Jurkat, Clone E6-1 (cell line): ENCODE results near the gene TNFRSF17.
"Not testable (repeated sequence)": the region's sequence is repeated elsewhere in the genome, so short reads cannot be mapped to it uniquely, and the experiment has no call there.

ENCODE experiments used
- DNase-seq: peaks from one replicate; pipeline ENCODE4 v3.0.0-alpha.2; 2011; ENCODE audit warnings: low read depth, low spot score
- H3K4me3 ChIP-seq: 2 replicates; pipeline ENCODE4 v1.5.1; 2011; ENCODE audit warnings: mild to moderate bottlenecking, low read length, control low read depth, moderate library complexity

Gene TNFRSF17

DNA sequence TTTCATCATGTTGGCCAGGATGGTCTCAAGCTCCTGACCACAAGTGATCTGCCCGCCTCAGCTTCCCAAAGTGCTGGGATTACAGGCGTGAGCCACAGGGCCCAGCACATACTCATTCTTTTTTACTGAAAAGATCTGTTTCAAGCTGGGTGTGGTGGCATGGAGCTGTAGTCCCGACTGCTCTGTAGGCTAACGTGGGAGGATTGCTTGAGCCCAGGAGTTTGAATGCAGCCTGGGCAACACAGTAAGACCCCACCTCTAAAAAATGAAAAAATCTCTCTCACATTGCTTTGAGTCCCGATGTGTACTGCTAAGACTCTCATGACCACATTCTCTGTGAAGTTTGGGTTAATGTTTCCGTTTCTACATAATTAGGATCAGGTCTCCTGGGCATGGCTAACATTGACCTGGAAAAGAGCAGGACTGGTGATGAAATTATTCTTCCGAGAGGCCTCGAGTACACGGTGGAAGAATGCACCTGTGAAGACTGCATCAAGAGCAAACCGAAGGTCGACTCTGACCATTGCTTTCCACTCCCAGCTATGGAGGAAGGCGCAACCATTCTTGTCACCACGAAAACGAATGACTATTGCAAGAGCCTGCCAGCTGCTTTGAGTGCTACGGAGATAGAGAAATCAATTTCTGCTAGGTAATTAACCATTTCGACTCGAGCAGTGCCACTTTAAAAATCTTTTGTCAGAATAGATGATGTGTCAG lies 2.3 kb downstream of the TNFRSF17 start:
- no peak overlapping the region for H3K4me3 ChIP-seq
- no peak for DNase-seq

DNA sequence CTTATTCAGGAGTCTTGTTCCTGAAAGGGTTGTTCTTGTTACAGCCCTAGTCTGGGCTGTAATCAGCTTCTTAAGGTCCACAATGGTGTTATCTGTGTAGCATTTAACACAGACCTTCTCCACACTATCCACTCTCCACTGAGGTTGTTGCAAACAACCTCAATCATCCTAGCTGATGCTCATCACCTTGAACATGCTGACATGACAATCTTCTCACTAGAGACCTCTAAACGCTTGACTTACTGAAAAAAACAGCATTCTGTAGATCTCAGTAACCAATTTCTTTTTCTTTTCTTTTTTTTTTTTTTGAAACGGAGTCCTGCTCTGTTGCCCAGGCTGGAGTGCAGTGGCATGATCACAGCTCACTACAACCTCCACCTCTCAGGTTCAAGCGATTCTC lies 3.6 kb downstream of the TNFRSF17 start:
- no peak for DNase-seq
- H3K4me3 ChIP-seq: no peak overlapping the region

DNA sequence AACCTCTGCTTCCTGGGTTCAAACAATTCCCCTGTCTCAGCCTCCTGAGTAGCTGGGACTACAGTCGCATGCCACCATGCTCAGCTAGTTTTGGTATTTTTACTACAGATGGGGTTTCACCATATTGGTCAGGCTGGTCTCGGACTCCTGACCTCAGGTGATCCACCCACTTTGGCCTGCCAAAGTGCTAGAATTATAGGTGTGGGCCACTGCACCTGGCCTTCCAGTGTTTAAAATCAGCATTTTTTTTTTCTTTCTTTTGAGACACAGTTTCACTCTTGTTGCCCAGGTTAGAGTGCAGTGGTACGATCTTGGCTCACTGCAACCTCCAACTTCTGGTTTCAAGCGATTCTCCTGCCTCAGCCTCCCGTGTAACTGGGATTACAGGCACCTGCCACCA lies 5.3 kb downstream of the TNFRSF17 start:
- H3K4me3 ChIP-seq, DNase-seq: not testable (repeated sequence)

DNA sequence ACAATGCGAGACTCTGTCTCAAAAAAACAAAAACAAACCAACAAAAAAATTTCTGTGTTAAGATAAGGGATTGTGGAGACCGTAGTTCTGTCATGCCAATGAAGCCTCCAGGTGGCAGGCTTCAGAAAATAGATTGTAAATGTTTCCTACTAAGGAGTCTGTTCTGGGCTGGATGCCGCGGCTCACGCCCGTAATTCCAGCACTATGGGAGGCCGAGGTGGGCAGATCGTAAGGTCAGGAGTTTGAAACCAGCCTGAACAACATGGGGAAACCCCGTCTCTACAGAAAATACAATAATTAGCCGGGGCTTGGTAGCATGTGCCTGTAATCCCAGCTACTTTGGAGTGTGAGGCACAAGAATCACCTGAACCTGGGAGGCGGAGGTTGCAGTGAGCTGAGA lies 7.1 kb downstream of the TNFRSF17 start:
- DNase-seq: no peak
- no peak overlapping the region for H3K4me3 ChIP-seq

DNA sequence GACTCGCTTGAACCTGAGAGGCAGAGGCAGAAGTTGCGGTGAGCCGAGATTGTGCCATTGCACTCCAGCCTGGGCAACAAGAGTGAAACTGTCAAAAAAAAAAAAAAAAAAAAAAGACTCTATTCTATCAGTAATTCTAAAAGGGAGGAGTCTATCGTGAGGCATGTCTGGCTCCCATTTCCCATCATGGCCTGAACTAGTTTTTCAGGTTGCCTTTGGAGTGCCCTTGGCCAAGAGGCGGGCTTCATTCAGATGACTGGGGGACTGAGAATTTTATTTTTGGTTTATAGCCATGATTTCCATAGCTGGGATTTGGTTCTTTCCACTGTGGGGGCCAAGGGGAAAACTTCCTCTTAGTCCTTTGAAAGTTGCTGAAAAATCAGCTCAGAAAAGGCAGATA lies 8.1 kb downstream of the TNFRSF17 start:
- DNase-seq: no peak

DNA sequence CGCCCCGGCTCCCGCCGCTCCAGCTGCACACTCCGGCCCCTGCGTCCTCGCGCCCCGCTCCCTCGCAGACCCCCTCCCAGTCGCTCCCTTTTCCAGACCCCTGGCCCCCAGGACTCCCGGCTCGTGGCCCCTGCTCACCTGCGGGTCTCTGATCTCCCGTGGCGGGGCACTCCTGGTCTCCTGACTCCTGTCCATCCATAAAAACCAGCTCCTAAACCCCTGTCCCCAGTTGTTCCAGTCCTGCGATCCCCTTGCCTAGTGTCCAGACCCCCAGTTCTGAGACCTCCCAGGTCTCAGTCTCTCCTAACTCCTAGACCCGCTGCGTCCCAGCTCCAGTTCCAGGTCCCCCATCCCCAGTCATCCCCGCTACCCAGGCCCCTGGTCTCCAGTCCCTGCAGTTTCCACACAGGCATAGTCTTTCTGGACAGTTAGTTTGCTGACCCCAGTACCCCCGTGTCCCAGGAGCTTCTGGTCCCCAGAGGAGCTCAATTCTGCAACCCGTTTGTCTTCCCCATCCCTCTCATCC lies 11.9 kb downstream of the TNFRSF17 start:
- DNase-seq: no peak
- peak overlapping the region; percentile 94 for H3K4me3 ChIP-seq

More for the DNA sequence above, 8.1 kb downstream of the TNFRSF17 start:
- no peak overlapping the region for H3K4me3 ChIP-seq

DNA sequence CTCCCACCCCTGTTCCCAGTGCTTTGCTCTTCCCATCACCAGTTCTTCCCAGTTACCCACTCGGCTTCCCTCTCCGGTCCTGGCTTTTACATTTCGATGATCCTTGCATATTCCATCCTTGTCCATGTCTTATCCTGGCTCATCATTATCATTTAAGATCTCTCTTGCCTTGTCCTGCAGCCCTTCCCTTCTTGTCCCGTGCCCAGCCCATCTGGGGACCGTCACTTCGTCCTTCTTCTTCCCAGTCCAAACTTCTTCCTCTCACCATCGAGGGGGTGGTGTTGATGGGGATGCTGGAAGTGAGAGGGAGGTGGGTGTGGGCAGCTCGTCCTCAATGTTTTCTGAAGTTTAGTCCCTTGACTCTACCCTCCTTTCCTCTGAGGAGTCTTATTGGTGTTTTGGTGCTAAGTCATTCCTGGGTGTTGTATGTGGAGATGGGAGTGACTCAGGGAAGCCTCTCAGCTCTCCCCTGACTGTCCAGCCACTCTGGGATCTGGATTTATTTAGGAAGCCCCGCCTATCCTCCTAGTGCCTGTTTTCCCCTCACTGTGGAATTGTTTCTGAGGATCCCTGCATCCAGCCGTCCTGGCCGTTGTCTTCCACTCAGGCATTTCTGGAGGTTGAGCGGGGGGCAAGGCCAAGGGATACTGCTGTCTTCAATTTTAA lies 12.5 kb downstream of the TNFRSF17 start:
- DNase-seq: no peak
- peak overlapping the region; percentile 94 for H3K4me3 ChIP-seq

DNA sequence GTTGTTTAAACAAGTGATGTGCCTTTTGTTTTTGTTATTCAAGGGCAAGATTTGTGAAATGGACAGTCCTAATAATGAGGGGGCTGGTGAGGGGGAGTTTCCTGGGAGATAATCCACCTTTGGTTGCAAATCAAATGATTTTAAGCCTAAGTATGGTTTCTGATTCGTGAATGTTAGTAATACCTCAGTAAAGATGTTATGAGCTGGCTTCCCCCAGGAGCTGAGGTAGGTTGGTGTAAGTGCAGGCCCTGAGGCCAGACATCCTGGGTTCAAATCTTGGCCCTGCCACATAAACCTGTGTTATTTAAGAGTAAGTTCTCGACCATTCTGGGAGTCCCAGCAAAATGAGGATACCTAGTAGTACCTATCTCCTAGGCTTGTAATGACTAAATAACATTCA lies 13.1 kb downstream of the TNFRSF17 start:
- H3K4me3 ChIP-seq: no peak overlapping the region
- DNase-seq: no peak

DNA sequence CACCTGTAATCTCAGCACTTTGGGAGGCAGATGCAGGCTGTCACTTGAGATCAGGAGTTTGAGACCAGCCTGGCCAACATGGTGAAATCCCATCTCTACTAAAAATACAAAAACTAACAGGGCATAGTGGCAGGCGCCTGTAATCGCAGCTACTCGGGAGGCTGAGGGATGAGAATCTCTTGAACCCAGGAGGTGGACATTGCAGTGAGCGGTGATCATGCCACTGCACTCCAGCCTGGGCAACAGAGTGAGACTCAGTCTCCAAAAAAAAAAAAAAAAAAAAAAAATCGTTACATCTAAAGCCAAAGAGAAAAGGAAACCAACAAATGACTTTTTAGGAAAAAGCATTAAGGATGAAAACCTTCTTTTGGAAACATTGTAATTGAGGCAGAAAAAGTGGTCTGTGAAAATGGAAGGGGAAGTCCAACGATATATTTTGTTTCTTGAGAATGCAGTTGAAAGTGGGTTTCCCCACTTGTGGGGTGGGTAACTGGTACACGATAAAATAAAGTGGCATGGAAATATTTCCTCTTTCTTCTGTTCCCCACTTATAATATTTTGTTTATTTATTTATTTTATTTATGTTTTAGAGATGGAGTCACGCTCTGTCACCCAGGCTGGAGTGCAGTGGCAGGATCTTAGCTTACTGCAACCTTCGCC lies 14.1 kb downstream of the TNFRSF17 start:
- no peak for DNase-seq
- no peak overlapping the region for H3K4me3 ChIP-seq

DNA sequence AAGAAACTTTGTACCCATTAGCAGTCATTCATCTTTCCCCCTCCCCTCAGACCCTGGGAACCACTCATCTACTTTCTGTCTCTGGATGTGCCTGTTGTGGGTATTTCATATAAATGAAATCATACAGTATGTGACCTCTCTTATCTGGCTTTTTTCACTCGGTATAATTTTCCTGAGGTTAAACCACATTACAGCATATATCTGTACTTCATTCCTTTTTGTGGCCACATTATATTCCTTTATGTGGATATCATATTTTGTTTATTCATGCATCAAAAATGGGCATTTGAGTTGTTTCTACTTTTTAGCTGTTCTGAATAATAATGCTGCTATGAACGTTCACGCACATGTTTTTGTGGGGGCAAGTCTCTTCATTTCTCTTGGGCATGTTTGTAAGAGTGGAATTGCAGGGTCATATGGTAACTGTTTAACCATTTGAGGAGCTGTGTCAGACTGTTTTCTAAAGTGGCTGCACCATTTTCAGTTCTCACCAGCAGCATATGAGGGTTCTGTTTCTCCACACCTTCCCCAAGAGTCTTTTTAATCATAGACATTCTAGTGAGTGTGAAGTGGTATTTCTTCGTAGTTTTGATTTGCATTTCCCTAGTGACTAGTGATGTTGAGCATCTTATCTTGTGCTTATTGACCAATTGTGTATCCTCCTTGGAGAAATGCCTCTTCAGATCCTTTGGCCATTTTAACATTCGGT lies 15.3 kb downstream of the TNFRSF17 start:
- no peak overlapping the region for H3K4me3 ChIP-seq
- peak; percentile 47 for DNase-seq

DNA sequence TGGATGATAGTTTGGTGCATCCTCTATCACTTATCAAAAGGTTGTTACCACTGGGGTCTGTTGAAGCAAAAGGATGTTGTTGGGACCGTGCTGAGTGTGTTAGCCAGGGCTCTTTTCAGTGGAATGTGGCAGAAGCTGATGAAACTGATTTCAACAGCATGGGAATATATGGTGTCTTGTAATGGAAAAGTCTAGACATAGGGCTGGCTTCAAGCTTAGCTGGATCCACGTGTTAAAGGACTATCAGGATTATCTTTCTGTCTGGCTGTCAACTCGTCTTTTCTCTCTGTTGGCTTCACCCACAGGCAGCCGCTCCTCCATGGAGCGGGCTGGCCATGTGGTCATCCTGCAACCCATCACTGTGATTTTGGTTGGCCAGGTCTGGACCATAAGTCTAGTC lies 20.2 kb downstream of the TNFRSF17 start:
- no peak for DNase-seq
- no peak overlapping the region for H3K4me3 ChIP-seq

DNA sequence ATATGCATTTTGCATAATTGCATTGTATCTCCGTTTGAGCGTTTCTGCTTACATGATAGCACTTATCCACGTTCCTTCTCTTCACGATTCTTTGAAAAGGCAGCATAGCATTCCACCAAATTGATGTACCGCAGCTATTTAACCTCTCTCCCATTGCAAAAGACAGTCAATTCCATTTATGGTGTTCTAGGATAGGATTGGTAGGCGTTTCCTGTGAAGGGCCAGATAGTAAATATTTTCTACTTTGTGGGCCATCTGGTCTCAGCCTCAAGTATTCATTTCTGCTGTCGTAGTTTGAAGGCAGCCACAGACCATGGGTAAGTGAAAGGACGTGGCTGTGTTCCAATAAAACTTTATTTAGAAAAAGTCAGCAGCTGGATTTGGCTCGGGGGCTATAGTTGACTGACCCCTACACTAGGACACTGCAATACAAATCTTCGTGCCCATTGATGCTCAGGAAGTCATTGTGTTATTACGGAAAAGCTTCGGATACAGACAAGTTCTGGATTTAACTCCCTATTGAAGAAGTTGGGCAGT lies 21.6 kb downstream of the TNFRSF17 start:
- H3K4me3 ChIP-seq: no peak overlapping the region
- no peak for DNase-seq

DNA sequence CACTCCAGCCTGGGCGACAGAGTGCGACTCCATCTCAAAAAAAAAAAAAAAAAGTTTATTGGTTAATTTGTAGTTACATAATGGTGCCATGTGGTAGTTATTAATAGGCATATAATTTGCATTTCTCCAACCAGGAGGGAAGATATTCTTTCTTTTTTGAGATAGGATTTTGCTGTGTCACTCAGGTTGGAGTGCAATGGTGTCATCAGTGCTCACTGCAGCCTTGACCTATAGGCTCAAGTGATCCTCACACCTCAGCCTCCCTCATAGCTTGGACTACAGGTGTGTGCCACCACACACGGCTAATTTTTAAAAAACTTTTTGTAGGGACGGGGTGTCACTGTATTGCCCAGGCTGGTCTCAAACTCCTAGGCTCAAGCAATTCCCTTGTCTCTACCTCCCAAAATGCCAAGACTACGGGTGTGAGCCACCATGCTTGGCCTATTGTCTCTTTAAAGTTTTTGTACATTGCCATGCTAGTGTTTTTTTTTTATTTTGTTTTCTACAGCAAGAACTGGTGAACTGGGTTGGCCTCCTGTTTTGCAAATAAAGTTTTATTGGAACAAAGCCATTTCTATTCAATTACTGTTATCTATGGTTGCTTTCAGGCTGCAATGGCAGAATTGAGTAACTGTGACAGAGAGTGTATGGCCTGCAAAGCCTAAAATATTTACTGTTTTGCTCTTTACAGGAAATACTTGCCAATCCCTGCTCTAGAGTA lies 23.4 kb downstream of the TNFRSF17 start:
- DNase-seq: no peak

DNA sequence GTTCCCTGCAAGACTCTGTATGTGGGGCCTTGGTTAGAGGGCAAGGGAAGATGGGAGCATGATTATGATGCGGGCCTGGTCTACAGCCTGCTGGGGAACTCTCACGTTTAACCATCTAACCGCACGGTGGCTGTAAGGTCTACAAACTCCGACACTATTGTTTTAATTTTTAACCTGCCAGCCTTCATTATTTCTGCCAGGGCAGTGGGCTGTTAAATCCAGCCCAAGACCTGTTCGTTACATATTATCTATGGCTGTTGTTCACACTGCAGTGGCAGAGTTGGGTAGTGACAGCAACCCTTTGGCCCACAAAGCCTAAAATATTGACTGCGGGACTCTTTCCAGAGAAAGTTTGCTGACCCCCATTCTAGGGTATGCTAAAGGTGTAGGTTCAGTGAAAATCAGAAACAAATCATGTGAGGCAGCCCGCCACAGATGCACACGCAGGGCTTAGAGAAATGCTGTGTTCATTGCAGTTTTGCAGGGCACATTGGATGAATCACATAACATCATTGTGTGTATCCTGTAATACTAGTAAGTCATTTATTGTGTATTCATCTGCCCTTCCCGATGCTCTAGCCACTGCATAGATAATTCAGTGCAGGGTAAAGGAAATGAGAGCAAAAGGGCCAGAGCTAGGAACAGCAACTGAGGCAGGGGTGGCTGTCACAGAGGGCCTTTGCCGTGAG lies 25.8 kb downstream of the TNFRSF17 start:
- H3K4me3 ChIP-seq: no peak overlapping the region
- no peak for DNase-seq

More for the DNA sequence above, 23.4 kb downstream of the TNFRSF17 start:
- H3K4me3 ChIP-seq: no peak overlapping the region

DNA sequence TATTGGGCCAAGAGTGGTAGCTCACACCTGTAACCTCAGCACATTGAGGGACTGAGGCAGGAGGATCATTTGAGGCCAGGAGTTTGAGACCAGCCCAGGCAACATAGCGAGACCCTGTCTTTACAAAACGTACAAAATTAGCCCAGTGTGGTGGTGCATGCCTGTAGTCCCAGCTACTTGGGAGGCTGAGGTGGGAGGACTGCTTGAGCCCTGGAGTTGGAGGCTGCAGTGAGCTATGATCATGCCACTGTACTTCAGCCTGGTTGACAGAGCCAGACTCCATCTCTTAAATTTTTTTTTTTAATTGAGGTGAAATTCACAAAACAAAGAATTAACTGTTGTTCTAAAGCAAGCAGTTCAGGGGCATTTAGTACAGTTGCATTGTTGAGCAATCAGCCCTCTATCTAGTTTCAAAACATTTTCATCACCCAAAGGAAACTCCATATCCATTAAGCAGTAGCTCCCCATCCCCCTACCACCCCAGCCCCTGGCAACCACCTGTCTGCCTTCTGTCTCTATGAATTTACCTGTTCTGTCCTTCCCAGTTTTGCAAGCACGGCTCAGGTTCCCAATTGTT lies 27.1 kb downstream of the TNFRSF17 start:
- no peak for DNase-seq
- no peak overlapping the region for H3K4me3 ChIP-seq

DNA sequence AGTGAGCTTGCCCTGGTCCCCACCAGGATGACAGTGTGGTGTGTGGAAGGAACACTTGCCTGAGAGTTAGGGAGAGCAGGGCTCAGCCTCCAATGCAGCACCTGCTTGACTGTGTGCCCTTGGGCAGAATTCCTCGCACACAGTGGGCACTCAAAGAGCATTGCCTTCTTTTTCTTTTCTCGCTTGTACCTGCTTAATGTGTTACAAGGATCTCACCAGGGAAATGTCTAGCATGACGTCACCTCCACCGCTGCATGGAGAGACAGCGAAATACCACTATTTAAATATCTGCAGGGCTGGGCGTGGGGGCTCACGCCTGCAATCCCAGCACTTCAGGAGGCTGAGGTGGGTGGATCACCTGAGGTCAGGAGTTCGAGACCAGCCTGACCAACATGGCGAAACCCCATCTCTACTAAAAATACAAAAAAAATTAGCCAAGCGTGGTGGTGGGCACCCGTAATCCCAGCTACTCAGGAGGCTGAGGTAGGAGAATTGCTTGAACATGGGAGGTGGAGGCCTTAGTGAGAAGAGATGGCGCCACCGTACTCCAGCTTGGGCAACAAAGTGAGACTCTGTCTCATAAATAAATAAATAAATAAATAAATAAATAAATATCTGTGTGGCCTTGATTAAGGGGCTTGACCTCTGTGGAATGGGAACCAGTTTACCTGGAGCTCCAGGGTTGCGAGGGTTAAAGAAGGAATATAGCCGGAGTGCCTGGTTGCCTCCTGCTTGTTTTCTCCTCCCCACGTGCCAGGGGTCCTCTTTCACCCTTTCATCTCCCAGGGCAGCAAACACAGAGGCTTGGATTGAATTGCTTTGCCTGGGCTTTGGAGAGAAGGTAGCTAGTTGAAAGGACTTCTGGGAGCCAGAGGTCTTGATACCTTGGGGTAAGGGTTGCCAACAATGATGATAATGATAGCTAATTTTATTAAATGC lies 27.8 kb downstream of the TNFRSF17 start:
- no peak for DNase-seq
- no peak overlapping the region for H3K4me3 ChIP-seq
